HG03354 (cell line): Measurements from ENCODE around the gene GRM8.

ENCODE experiments used
- ATAC-seq: cut with Tn5 transposase; IDR thresholded peaks from one replicate; pipeline ENCODE4 v1.9.1; 2021; ENCODE audit warnings: mild to moderate bottlenecking; ENCODE audit not compliant: unreplicated experiment, poor library complexity, severe bottlenecking

The GRM8 gene

DNA sequence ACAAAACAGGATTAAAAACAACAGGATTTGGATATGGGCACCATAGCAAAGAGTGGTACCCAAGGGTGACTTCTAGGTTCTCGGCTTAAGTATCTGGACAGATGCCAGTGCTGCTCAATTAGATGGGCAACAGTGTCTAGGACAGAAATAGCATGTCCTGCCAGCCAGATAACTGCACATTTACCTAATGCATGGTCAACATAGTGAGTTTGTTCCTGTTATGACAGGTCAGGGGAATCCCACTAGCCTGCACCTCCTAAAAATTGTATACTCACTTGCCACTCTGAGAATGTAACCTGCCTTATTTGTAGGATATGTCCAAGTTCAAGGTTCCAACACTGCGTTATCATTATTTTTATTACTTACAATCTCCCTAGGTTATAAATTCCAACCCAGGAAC lies 471.7 kb downstream of the GRM8 start:
- peak; percentile 74 for ATAC-seq

DNA sequence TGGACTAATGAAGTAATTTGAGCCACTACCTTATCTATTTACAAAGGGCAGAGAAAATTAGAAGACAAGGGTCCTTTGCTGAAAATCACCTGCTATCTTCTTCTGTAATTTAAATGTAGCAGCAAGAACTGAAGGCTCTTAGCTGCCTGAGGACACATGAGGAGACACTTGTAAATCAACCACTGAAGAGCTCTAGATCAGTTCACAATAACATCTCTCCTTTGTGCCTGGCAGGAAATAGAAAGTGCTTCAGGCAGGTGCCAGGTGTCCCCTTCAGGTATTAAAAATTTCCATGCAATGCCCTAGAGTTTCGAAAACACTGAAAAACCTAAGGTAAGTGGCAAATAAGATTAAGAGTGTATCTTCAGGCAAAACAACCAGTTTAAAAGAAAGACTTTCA lies 474.6 kb downstream of the GRM8 start:
- ATAC-seq, result no peak

DNA sequence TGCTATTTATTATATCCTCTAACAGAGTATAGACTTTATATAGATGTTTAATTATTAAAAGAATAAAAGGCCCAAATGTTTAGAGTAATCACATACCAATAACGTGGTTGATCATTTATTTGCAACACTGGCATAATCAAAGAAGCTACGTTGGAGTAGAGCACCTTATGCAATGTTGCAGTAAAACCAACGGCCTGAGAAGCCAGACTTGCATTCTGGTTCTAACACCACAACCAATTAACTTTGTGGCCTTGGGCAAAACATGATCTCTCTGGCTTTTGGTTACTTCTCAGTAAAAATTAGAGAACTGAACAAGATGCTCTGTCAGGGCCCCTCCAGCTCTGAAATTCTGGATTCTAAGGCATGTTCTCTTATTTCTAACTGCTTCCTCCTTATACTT lies 476.2 kb downstream of the GRM8 start:
- no peak for ATAC-seq

DNA sequence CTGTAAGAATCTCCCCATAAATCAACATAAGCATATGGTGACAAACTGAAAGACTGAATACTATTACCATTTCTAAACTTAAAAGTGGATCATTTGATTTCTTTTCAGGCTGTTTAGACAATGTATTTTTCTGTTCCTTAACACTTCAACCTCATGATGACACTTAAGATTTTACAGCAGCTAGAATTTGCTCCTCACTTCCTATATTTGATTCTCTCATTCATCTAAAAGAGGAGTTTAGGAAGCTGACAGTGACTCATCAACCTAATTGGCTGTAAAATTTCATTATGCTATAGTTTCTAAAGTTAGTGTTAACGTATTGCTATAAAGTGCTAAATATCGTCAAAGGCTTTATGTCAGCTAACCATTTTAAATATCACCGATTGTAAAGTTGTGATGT lies 478.7 kb downstream of the GRM8 start:
- ATAC-seq, result no peak

- no peak for ATAC-seq
Measured at GRCh38 chr7:126768836-126769235, 483.9 kb downstream of the GRM8 start.

DNA sequence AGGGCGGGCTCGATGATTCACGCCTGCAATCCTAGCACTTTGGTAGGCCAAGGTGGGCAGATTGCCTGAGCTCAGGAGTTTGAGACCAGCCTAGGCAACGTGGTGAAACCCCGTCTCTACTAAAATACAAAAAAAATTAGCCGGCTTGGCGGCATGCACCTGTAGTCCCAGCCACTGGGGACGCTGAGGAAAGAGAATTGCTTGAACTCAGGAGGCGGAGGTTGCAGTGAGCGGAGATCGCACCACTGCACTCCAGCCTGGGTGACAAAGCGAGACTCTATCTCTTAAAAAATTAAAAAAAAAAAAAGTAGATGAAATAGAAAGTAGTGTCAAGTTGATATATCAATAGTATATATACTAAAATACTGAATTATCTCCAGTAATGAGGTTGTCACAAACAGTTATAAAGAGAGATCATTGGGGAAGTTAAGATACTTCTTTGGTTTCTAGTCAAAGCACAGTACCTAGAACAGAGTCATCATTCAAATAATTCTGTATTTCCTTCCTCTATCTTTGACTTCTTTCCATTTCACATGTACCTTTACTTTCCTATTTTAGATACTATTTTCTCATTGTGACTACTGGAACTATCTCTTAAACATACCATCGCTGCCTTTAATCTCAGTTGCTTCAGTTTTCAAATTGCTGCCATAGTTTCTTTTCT lies 491.7 kb downstream of the GRM8 start:
- ATAC-seq, result no peak

GRCh38 chr7:126755381-126755780 lies 497.4 kb downstream of the GRM8 start:
- ATAC-seq, result no peak

- no peak for ATAC-seq
Measured at GRCh38 chr7:126750207-126750911, 502.4 kb downstream of the GRM8 start.

DNA sequence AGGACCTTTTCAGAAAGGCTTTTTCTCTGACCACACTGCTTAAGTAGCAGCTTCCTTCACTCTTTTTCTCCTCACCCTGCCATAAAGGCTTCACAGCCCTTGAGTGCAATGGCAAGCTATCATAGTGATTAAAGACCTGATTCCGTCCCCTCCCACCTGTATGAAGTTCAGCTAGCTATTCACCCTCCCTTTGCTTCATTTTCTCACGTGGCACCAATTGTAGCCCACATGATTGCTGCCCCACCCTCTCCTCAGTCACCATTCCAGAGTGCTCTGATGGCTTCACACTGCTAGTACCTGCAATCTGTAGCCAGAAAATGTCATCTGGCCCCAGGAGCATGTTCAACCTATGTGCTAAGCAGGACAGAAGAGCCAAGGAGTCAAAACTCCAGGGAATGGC lies 523.8 kb downstream of the GRM8 start:
- no peak for ATAC-seq

GRCh38 chr7:126727930-126728391 lies 524.8 kb downstream of the GRM8 start:
- peak; percentile 74 for ATAC-seq

DNA sequence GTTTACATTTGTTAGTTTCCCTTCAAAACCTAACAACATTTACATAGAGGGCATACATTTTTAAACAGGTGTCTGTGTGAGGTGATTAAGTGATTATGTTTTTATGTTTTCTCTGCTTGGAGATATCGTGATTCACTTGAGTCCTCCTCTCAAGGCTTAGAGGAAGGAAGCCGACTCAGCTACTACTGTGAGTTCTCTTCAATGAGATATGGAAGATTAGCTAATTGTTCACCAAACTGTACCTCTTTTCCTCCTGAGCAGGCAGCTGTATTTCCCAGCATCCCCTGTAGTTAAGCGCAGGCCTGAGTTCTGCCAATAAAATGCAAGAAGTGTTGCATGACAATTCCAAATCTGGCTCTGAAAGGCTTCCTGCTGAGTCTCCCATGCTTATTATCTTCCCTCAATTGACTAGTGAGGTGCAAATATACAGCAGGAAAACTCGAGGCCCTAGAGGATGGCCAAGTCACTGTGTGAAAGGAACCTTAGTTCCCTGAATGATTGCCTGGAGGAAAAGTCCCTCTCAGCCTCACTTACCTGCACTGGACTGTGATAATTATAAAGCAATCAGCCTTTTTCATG lies 528.7 kb downstream of the GRM8 start:
- ATAC-seq, result no peak

DNA sequence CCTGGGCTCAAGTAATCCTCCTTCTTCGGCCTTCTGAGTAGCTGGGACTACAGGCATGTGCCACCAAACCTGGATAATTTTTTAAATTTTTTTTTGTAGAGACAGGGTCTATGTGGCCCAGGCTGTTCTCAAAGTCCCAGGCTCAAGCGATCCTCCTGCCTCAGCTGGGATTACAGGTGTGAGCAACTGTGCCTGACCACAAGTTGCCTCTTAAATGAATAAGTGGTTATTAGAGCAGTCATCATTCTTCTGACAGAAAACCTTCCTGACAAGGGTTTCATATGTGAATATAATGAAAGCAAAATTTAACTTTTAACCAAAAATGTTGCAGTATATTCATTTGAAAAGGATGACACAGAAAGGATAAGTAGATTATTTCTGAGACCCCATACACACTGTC lies 532.5 kb downstream of the GRM8 start:
- peak; percentile 95 for ATAC-seq

GRCh38 chr7:126718419-126718818 lies 534.3 kb downstream of the GRM8 start:
- ATAC-seq, result no peak

GRCh38 chr7:126716321-126716720 lies 536.4 kb downstream of the GRM8 start:
- no peak for ATAC-seq

GRCh38 chr7:126715076-126715475 lies 537.7 kb downstream of the GRM8 start:
- ATAC-seq, result no peak

DNA sequence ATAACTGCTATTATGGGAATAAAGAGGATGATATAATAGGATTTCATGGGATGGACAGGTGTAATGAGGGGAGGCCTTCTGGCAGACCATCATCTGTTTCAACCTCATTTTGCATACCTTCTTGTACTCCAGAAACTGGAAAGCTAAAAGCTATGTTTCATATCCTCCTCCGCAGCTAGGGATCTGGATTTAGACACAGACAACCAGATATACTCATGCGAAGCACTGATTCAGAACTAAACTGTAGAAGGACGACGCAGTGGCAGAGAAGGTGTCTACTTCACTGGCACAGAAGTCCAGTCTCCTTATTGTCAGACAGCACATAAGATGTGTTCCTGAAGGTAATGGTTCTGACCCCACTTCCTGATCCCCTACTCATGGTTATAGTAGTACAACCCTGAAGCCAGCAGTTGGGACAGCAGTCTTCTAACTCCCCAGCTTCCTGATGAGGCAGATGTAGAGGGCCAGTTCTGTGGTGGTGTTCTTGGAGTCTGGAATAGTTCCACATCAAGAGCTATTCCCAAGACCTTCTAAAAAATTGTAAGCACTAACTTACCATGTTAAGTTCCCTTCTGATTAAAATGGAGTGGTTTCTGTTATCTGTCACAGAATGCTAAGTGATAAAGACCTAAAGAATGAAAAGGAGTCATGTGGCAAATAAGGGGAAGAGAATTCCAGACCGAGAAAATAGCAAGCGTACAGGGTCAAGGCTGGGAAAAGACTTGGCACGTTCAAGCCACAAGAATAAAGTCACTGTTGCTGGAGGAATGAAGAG lies 550.3 kb downstream of the GRM8 start:
- ATAC-seq, result peak; percentile 45

- ATAC-seq, result peak; percentile 92
Measured at GRCh38 chr7:126700807-126701604, 551.7 kb downstream of the GRM8 start.

- no peak for ATAC-seq
Measured at GRCh38 chr7:126699707-126700106, 553.0 kb downstream of the GRM8 start.

- ATAC-seq, result no peak
Measured at GRCh38 chr7:126698909-126699308, 553.8 kb downstream of the GRM8 start.

DNA sequence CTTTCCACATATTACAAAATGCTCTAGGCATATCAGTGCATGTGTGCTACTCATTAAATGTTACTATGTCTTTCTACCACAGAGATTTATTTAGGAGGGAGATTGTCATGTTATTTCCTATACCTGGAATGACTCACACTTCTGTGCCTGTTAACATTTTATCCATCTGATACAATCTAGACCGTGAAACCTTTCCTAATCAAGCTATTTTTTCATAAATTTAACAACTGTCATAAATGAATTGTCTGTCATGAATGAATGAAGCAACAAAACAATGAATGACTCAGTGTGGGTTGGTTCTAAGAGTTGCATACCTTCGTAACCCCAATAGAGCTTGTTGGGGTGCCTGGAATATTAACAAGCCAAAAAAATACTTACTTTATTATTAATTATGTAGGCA lies 554.3 kb downstream of the GRM8 start:
- ATAC-seq, result no peak
